ENCODE data around the gene SLC6A20. TPM values are rescaled to one million over a fixed set of nuclear protein-coding genes. Genes with fewer than 3 reads are reported as not detected.

The SLC6A20 gene
- total and polyA plus RNA-seq, 2 of the 13 experiments (the other 11 are each of a cell fraction or from before 2014, with no cell fraction given) = not detected

DNA sequence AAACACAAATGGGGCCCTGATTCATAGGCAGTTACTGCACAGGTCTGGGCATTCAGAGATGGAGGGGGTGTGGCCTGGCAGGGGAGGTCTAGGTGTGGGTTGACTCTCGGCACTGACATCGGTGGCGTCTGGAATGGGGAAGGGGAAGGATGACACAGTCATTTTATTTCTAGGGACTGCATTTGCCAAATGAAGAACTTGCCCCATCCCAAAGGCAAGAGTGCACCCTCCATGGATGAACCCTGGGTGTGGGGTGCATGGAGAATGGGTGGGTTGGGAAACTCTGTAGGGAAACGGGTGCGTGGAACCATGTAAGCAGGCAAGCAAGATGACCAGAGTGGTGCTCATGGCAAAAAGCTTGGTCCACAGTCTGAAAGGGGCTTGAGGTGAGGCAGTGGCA lies 24.5 kb downstream of the SLC6A20 start (continued):
- no peak for TF ChIP-seq TOE1 (CRISPR knock-in tag; IDR thresholded peaks at IDR 0.05)
- TF ChIP-seq RFXANK (CRISPR knock-in tag; IDR thresholded peaks at IDR 0.05) = no peak
- TF ChIP-seq MIER2 (CRISPR knock-in tag; IDR thresholded peaks at IDR 0.05) = no peak
- TF ChIP-seq SNAI1 (CRISPR knock-in tag; IDR thresholded peaks at IDR 0.05; ENCODE audit: borderline replicate concordance) = no peak

DNA sequence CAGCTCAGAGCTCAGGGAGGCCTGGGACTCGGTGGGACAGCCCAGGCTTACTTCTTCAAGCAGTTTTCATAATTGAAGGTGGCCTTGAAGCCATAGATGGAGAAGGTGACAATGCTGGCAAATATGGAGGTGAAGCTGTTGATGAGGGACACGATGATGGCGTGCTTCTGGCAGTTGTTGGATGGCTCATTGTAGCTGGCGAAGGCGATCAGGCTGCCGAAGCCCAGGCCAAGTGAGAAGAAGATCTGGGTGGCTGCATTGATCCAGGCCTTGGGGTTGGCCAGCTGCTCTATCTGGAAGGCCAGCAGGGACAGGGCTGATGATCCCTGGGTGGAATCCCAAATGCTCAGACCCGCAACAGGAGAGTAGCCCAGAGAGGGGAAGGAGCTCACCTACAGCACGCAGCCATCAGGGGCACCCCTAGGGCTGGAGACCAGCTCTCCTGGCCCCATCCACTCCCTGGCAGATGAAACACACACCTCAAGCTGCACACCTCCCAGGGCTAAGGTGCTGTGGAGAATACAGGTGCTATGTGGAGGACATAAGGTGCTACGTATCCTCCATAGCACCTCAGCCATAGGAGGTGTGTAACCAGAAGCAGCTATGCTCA lies 25.1 kb downstream of the SLC6A20 start:
- TF ChIP-seq, protein P1, sequence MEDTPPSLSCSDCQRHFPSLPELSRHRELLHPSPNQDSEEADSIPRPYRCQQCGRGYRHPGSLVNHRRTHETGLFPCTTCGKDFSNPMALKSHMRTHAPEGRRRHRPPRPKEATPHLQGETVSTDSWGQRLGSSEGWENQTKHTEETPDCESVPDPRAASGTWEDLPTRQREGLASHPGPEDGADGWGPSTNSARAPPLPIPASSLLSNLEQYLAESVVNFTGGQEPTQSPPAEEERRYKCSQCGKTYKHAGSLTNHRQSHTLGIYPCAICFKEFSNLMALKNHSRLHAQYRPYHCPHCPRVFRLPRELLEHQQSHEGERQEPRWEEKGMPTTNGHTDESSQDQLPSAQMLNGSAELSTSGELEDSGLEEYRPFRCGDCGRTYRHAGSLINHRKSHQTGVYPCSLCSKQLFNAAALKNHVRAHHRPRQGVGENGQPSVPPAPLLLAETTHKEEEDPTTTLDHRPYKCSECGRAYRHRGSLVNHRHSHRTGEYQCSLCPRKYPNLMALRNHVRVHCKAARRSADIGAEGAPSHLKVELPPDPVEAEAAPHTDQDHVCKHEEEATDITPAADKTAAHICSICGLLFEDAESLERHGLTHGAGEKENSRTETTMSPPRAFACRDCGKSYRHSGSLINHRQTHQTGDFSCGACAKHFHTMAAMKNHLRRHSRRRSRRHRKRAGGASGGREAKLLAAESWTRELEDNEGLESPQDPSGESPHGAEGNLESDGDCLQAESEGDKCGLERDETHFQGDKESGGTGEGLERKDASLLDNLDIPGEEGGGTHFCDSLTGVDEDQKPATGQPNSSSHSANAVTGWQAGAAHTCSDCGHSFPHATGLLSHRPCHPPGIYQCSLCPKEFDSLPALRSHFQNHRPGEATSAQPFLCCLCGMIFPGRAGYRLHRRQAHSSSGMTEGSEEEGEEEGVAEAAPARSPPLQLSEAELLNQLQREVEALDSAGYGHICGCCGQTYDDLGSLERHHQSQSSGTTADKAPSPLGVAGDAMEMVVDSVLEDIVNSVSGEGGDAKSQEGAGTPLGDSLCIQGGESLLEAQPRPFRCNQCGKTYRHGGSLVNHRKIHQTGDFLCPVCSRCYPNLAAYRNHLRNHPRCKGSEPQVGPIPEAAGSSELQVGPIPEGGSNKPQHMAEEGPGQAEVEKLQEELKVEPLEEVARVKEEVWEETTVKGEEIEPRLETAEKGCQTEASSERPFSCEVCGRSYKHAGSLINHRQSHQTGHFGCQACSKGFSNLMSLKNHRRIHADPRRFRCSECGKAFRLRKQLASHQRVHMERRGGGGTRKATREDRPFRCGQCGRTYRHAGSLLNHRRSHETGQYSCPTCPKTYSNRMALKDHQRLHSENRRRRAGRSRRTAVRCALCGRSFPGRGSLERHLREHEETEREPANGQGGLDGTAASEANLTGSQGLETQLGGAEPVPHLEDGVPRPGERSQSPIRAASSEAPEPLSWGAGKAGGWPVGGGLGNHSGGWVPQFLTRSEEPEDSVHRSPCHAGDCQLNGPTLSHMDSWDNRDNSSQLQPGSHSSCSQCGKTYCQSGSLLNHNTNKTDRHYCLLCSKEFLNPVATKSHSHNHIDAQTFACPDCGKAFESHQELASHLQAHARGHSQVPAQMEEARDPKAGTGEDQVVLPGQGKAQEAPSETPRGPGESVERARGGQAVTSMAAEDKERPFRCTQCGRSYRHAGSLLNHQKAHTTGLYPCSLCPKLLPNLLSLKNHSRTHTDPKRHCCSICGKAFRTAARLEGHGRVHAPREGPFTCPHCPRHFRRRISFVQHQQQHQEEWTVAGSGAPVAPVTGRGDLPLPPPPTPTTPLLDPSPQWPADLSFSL (CRISPR knock-in tag; IDR thresholded peaks at IDR 0.05) = no peak
- no peak for TF ChIP-seq ZNF383 (CRISPR knock-in tag; IDR thresholded peaks at IDR 0.05; ENCODE audit: borderline replicate concordance)
- TF ChIP-seq ZFY (CRISPR knock-in tag; IDR thresholded peaks at IDR 0.05) = no peak
- no peak for TF ChIP-seq ZNF367 (CRISPR knock-in tag; IDR thresholded peaks at IDR 0.05; ENCODE audit: borderline replicate concordance)
- TF ChIP-seq ZNF160 (CRISPR knock-in tag; IDR thresholded peaks at IDR 0.05) = no peak
- TF ChIP-seq DR1 (CRISPR knock-in tag; IDR thresholded peaks at IDR 0.05) = no peak
- TF ChIP-seq KDM5B (CRISPR knock-in tag; IDR thresholded peaks at IDR 0.05; ENCODE audit: borderline replicate concordance) = no peak
- no peak for TF ChIP-seq PAF1 (CRISPR knock-in tag; IDR thresholded peaks at IDR 0.05)
- TF ChIP-seq ZNF207 (IDR thresholded peaks at IDR 0.05; ENCODE audit: borderline replicate concordance) = no peak
- no peak for TF ChIP-seq ZNF652 (CRISPR knock-in tag; IDR thresholded peaks at IDR 0.05; ENCODE audit: borderline replicate concordance, low read depth)
- no peak for TF ChIP-seq FOXA1 (IDR thresholded peaks at IDR 0.05)
- TF ChIP-seq FOXA1 (CRISPR knock-in tag; IDR thresholded peaks at IDR 0.05) = no peak
- Histone ChIP-seq H3K9ac (ENCODE audit: insufficient read depth, low read depth, low read length) (no peak overlapping the region), H4K20me1 (ENCODE audit: insufficient read depth, low read length) (no peaks in the 10 kb centered on the region), H3K4me3 (replicated peaks in 1 of 3; ENCODE audit: insufficient read depth in 1 of 3, low read depth in 2 of 3, low read length in 3 of 3) (no peak overlapping the region), H3K27me3 (ENCODE audit: control insufficient read depth in 1 of 2, insufficient read depth in 2 of 2, low read length in 2 of 2) (peaks cover 0 to 27% of the 10 kb centered on the region in 2 experiments; a peak in 3 of 5 replicates), H3K36me3 (replicated peaks in 1 of 2; ENCODE audit: control insufficient read depth in 1 of 2, insufficient read depth in 2 of 2, low read length in 2 of 2) (no peaks in the 10 kb centered on the region), H2AFZ (ENCODE audit: low read length) (no peak overlapping the region), H3K9me3 (ENCODE audit: low read length) (no peaks in the 10 kb centered on the region), H3K4me1 (ENCODE audit: insufficient read depth, low read length) (no peaks in the 10 kb centered on the region), H3K27ac (ENCODE audit: extremely low read length, insufficient read depth, low read length) (no peak overlapping the region), H3K79me2 (ENCODE audit: insufficient read depth, low read length) (no peaks in the 10 kb centered on the region), H3K4me2 (ENCODE audit: low read depth, low read length) (no peak overlapping the region)
- ATAC-seq = no peak
- ChIA-PET CTCF (ENCODE audit: low intra/inter-chr PET ratio, low total read pairs) (no interaction called here), POLR2A (no interaction called here)
- no peak for DNase-seq (ENCODE audit: low spot score)
- 64% methylated on average over 7 of the region's 9 CpGs for WGBS (ENCODE audit: low lambda C conversion rate)
- no peak for FAIRE-seq
- no TSS peak for BruUV-seq (replicated peaks)
- intact Hi-C loops (cut with micrococcal nuclease; ENCODE audit: unreplicated experiment) = no loop called here
- in situ Hi-C loops (cut with HindIII; ENCODE audit: extremely low pct_ligation_motif_present, low pct_unique_long_range_greater_than_20kb) = no loop called here
